Activated CD4-positive, alpha-beta memory T cell treated with anti-CD3 and anti-CD28 coated beads, Interleukin-2, amount 10 ng/mL, durations not matched to agents 7 days and 5 days (primary cell): ENCODE measurements around the gene APOBEC3A. TPM values are rescaled to one million over a fixed set of nuclear protein-coding genes. Genes with fewer than 3 reads are reported as not detected.
"Not testable (repeated sequence)": the region's sequence is repeated elsewhere in the genome, so short reads cannot be mapped to it uniquely, and the experiment has no call there.

Experiments
- CTCF ChIA-PET: fragments of 350-600 bp; sonication (Branson Sonifier 250); formaldehyde crosslinking; loops from one replicate; lab custom pipeline; 2021; ENCODE audit warnings: antibody characterized with exemption, inconsistent platforms; lab: Charles Lee
- POLR2A ChIA-PET: fragments of 350-600 bp; sonication (Branson Sonifier 250); formaldehyde crosslinking; loops from one replicate; lab custom pipeline; 2021; ENCODE audit warnings: antibody characterized with exemption; lab: Charles Lee
- DNase-seq: peaks from one replicate; pipeline ENCODE4 v3.0.0-alpha.2; 2020
- H3K27ac Mint-ChIP-seq: one replicate; pipeline ENCODE4 v1.8.0; 2021; ENCODE audit warnings: mild to moderate bottlenecking, mixed read lengths
- H3K27me3 Mint-ChIP-seq: one replicate; pipeline ENCODE4 v1.8.0; 2021; ENCODE audit warnings: mixed read lengths
- H3K36me3 Mint-ChIP-seq: one replicate; pipeline ENCODE4 v1.8.0; 2021; ENCODE audit warnings: low read depth, mixed read lengths
- H3K4me1 Mint-ChIP-seq: one replicate; pipeline ENCODE4 v1.8.0; 2021; ENCODE audit warnings: mixed read lengths
- H3K4me3 Mint-ChIP-seq: one replicate; pipeline ENCODE4 v1.8.0; 2021; ENCODE audit warnings: mild to moderate bottlenecking, mixed read lengths
- H3K9me3 Mint-ChIP-seq: one replicate; pipeline ENCODE4 v1.8.0; 2021; ENCODE audit warnings: mixed read lengths
- total RNA-seq, 2 experiments: library from RNA; stranded (reverse); gene quantifications; one replicate each; pipeline ENCODE4 v1.2.3, GENCODE V29; 2021

The APOBEC3A gene
- total RNA-seq, 2 experiments from 2014 or later = not detected

- DNase-seq = no peak
Measured at GRCh38 chr22:38981005-38981991, 23.9 kb downstream of the APOBEC3A start.

DNA sequence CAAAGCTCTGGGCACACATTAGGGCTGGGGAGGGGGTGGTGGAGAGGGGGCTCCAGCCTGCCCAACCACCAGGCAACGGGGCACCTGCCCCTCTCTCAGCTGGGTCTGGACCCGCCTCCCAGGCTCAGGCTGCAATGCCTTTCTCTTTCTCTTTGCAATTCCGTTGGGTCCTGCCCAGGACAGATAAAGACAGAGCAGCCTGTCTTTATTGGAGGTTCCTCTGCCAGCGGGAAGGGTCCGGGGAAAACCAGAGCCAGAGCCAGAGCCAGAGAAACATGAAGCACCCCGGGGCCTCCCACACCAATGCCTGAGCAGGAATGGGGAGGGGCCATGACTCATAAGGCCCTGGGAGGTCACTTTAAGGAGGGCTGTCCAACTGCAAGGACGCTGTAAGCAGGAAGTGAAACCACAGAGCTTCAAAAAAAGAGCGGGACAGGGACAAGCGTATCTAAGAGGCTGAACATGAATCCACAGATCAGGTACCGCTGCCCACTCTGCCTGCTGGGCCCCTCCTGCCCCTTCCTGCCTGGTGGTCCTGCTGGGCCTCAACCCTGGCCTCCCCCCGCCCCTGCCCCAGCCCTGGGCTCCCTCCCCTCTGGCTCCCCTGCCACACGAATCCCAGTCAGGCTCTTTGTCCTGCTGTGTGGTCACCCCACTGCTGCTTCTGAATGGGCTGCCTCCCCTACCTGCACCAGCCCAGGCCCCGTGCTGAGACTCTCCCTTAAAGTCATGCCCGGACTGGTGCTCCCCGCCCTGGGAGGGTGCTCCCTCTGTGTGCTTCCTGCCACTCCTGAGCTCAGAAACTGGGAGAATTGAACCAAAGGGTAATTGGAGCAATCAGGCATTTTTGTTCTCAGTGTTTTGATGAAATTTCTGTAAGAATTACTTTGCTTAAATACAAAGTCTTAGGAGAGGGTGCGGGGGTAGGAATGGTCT lies 24.9 kb downstream of the APOBEC3A start, which contains the start of gene APOBEC3B:
TSS of gene APOBEC3B (plus strand) at position 356 of the 936 bp plus-strand sequence. CDS start at position 463, 107 bp downstream.
- Mint-ChIP-seq H3K9me3 (peaks cover 4% of the 10 kb centered on the region), H3K4me1 (peaks cover 56% of the 10 kb centered on the region), H3K27me3 (no peaks in the 10 kb centered on the region), H3K27ac (peak within 1 kb of the TSS; percentile 94), H3K4me3 (peak within 1 kb of the TSS; percentile 81), H3K36me3 (peaks cover 44% of the 10 kb centered on the region)
- peak; percentile 87 for DNase-seq
- POLR2A ChIA-PET = interaction anchor here (1.7 to 1.9 kb wide), 2 partner anchors 109 to 112 kb away, joined by 5 to 7 read pairs; no protein-coding TSS in a partner anchor
- CTCF ChIA-PET = no interaction called here

More at GRCh38 chr22:38981005-38981991, 23.9 kb downstream of the APOBEC3A start:
- Mint-ChIP-seq H3K27ac (peak overlapping the region; percentile 94), H3K9me3 (peaks cover 6% of the 10 kb centered on the region), H3K36me3 (peaks cover 40% of the 10 kb centered on the region), H3K4me1 (peaks cover 50% of the 10 kb centered on the region), H3K4me3 (peak overlapping the region; percentile 56), H3K27me3 (peaks cover 2% of the 10 kb centered on the region)
- POLR2A ChIA-PET = interaction anchor here (0.7 to 1.9 kb wide), 3 partner anchors 97 to 111 kb away, joined by 3 to 7 read pairs (median 5); no protein-coding TSS in a partner anchor
- CTCF ChIA-PET = no interaction called here

GRCh38 chr22:38984224-38984623 lies 26.8 kb downstream of the APOBEC3A start:
- ChIA-PET POLR2A (interaction anchor here (0.9 to 1.9 kb wide), 4 partner anchors 10 to 334 kb away, joined by 3 to 6 read pairs (median 4); no protein-coding TSS in a partner anchor), CTCF (no interaction called here)
- H3K27me3 Mint-ChIP-seq = no peaks in the 10 kb centered on the region
- H3K4me1 Mint-ChIP-seq = peaks cover 73% of the 10 kb centered on the region
- no peak for DNase-seq
- peaks cover 53% of the 10 kb centered on the region for H3K36me3 Mint-ChIP-seq
- H3K27ac Mint-ChIP-seq = peak overlapping the region; percentile 89
- peaks cover 4% of the 10 kb centered on the region for H3K9me3 Mint-ChIP-seq
- peak overlapping the region; percentile 29 for H3K4me3 Mint-ChIP-seq

DNA sequence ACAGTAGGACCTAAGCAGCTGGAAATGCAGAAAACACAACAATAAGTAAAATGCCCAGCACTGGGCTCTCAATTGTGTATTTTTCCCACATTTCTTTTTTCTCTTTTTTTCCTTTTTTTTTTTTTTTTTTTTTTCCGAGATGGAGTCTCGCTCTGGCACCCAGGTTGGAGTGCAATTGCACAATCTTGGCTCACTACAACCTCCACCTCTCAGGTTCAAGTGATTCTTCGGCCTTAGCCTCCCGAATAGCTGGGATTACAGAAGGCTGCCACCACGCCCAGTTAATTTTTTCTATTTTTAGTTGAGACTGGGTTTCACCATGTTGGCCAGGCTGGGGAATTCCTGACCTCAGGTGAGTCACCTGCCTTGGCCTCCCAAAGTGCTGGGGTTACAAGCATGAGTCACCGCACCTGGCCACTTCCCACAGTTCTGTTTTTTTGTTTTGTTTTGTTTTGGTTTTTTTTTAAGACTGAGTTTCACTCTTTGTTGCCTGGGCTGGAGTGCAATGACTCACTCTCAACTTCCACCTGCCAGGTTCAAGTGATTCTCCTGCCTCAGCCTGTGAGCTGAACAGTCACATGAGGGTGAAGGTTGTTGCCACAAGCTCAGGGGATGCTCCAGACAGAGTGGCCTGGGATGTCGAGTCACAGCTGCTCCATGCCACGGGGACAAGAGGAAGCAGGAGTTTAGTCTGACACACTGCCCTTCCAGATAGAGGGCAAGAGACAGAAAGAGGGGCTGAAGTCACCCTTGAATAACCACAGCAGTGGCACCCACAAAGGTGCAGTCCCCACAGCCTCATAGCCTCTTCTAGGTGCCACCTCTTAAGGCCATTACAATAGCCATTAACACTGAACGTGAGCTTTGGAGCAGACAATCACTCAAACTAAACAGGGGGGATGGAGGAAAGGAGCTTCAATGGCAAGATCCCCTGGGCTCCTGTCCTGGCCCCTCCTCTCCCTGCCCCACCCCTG lies 27.7 kb downstream of the APOBEC3A start:
- peak overlapping the region; percentile 89 for H3K27ac Mint-ChIP-seq
- not testable (repeated sequence) for H3K27me3 Mint-ChIP-seq, H3K9me3 Mint-ChIP-seq
- peaks cover 81% of the 10 kb centered on the region for H3K4me1 Mint-ChIP-seq
- H3K36me3 Mint-ChIP-seq = peaks cover 58% of the 10 kb centered on the region
- peak; percentile 88 for DNase-seq
- ChIA-PET POLR2A (interaction anchor here (0.6 to 1.9 kb wide), 8 partner anchors 9 to 334 kb away, joined by 3 to 6 read pairs (median 3); no protein-coding TSS in a partner anchor), CTCF (interaction anchor here (0.8 kb wide), 1 partner anchor 18 kb away, joined by 3 read pairs; no protein-coding TSS in a partner anchor)
- peak overlapping the region; percentile 28 for H3K4me3 Mint-ChIP-seq

GRCh38 chr22:38986629-38987028 lies 29.2 kb downstream of the APOBEC3A start:
- Mint-ChIP-seq H3K4me1 (peaks cover 80% of the 10 kb centered on the region), H3K4me3 (no peak overlapping the region), H3K36me3 (peaks cover 61% of the 10 kb centered on the region), H3K9me3 (peaks cover 4% of the 10 kb centered on the region), H3K27ac (peak overlapping the region; percentile 47), H3K27me3 (no peaks in the 10 kb centered on the region)
- ChIA-PET POLR2A (no interaction called here), CTCF (no interaction called here)
- no peak for DNase-seq

DNA sequence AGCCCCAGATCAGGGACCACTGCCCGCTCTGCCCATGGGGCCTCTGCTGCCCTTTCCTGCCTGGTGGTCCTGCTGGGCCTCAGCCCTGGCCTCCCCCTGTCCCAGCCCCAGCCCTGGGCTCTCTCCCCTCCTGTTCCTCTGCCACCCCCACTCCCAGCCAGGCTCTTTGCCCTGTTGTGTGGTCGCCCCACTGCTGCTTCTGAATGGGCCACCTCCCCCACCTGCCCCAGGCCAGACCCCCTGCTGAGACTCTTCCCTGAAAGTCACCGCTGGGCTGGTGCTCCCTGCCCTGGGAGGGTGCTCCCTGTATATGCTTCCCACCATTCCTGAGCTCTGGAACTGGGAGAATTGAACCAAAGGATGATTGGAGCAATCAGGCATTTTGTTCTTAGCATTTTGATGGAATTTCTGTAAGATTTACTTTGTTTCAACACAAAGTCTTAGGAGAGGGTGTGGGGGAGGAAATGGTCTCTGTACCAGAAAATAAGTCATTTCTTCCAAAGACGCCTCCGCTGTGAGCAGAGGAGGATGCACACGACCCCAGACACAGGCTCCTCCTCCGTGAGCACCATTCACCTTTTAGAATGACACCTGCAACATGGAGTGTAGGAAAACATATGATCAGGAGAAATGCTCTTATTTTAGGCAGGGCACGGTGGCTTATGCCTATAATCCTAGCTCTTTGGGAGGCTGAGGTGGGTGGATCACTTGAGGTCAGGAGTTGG lies 29.9 kb downstream of the APOBEC3A start:
- H3K27ac Mint-ChIP-seq = peak overlapping the region; percentile 16
- H3K36me3 Mint-ChIP-seq = peaks cover 57% of the 10 kb centered on the region
- peaks cover 4% of the 10 kb centered on the region for H3K9me3 Mint-ChIP-seq
- POLR2A ChIA-PET = no interaction called here
- H3K4me1 Mint-ChIP-seq = peaks cover 73% of the 10 kb centered on the region
- CTCF ChIA-PET = no interaction called here
- no peak overlapping the region for H3K4me3 Mint-ChIP-seq
- H3K27me3 Mint-ChIP-seq = no peaks in the 10 kb centered on the region
- DNase-seq = no peak

GRCh38 chr22:38989466-38989865 lies 32.1 kb downstream of the APOBEC3A start:
- CTCF ChIA-PET = no interaction called here
- peaks cover 62% of the 10 kb centered on the region for H3K4me1 Mint-ChIP-seq

GRCh38 chr22:38992871-38993371 lies 35.5 kb downstream of the APOBEC3A start:
- CTCF ChIA-PET, H3K27ac Mint-ChIP-seq, H3K9me3 Mint-ChIP-seq, DNase-seq, H3K27me3 Mint-ChIP-seq, H3K4me3 Mint-ChIP-seq: not testable (repeated sequence)
- POLR2A ChIA-PET = interaction anchor here (1.6 kb wide), 1 partner anchor 8 kb away, joined by 5 read pairs; no protein-coding TSS in a partner anchor
- Mint-ChIP-seq H3K36me3 (peaks cover 16% of the 10 kb centered on the region), H3K4me1 (peaks cover 32% of the 10 kb centered on the region)

More at GRCh38 chr22:38989466-38989865, 32.1 kb downstream of the APOBEC3A start:
- Mint-ChIP-seq H3K36me3 (peaks cover 39% of the 10 kb centered on the region), H3K9me3 (no peaks in the 10 kb centered on the region), H3K4me3 (no peak overlapping the region), H3K27me3 (no peaks in the 10 kb centered on the region), H3K27ac (peak overlapping the region; percentile 69)
- DNase-seq = peak; percentile 62
- POLR2A ChIA-PET = no interaction called here

GRCh38 chr22:38996105-38996504 lies 38.7 kb downstream of the APOBEC3A start:
- Mint-ChIP-seq H3K27me3 (peaks cover 10% of the 10 kb centered on the region), H3K4me3 (no peak overlapping the region), H3K36me3 (no peaks in the 10 kb centered on the region), H3K4me1 (peaks cover 10% of the 10 kb centered on the region), H3K27ac (no peak overlapping the region), H3K9me3 (peaks cover 5% of the 10 kb centered on the region)
- CTCF ChIA-PET = no interaction called here
- DNase-seq = no peak
- POLR2A ChIA-PET = no interaction called here

GRCh38 chr22:38997518-38997917 lies 40.1 kb downstream of the APOBEC3A start:
- H3K4me1 Mint-ChIP-seq = peaks cover 14% of the 10 kb centered on the region
- CTCF ChIA-PET = interaction anchor here (1.2 kb wide), 1 partner anchor 127 kb away, joined by 3 read pairs; no protein-coding TSS in a partner anchor
- DNase-seq = no peak
- H3K27me3 Mint-ChIP-seq = peaks cover 10% of the 10 kb centered on the region
- no peaks in the 10 kb centered on the region for H3K36me3 Mint-ChIP-seq
- no peak overlapping the region for H3K4me3 Mint-ChIP-seq
- POLR2A ChIA-PET = interaction anchor here (0.6 to 1.5 kb wide), 2 partner anchors 12 to 316 kb away, joined by 3 to 4 read pairs; partner anchors contain the start of gene TOMM22
- H3K27ac Mint-ChIP-seq = no peak overlapping the region
- peaks cover 5% of the 10 kb centered on the region for H3K9me3 Mint-ChIP-seq
